Measurements from ENCODE around the gene ZHX3.
"Not testable (repeated sequence)": the region's sequence is repeated elsewhere in the genome, so short reads cannot be mapped to it uniquely, and the experiment has no call there.

The ZHX3 gene

GRCh38 chr20:41134362-41135186 lies 183.0 kb downstream of the ZHX3 start:
- Histone ChIP-seq H3K27me3 (ENCODE audit: insufficient read depth, low read depth) (no peaks in the 10 kb centered on the region), H3K4me1 (ENCODE audit: low read depth, poor library complexity, severe bottlenecking) (peaks cover 8% of the 10 kb centered on the region), H4K20me1 (ENCODE audit: insufficient read depth) (no peaks in the 10 kb centered on the region), H3K4me2 (no peak overlapping the region), H3K9ac (no peak overlapping the region), H3K36me3 (ENCODE audit: insufficient read depth) (no peaks in the 10 kb centered on the region), H2AFZ (ENCODE audit: low read depth) (no peak overlapping the region), H3K4me3 (IDR thresholded peaks at IDR 0.05; ENCODE audit: insufficient read depth, low read depth, low read length) (no peak overlapping the region), H3K79me2 (ENCODE audit: insufficient read depth, low read depth) (no peaks in the 10 kb centered on the region), H3K27ac (no peak overlapping the region)
- TF ChIP-seq CTCF (conservative IDR thresholded peaks at IDR 0.05; ENCODE audit: low read depth, low read length), result no peak

GRCh38 chr20:41133709-41134361 lies 183.7 kb downstream of the ZHX3 start:
- H3K27me3 ChIP-seq (ENCODE audit: insufficient read depth, low read depth), result no peaks in the 10 kb centered on the region
- peaks cover 8% of the 10 kb centered on the region for H3K4me1 ChIP-seq (ENCODE audit: low read depth, poor library complexity, severe bottlenecking)
- H4K20me1 ChIP-seq (ENCODE audit: insufficient read depth), result no peaks in the 10 kb centered on the region
- H3K27ac ChIP-seq, result no peak overlapping the region
- H2AFZ ChIP-seq (ENCODE audit: low read depth), result no peak overlapping the region
- no peak for TF ChIP-seq CTCF (conservative IDR thresholded peaks at IDR 0.05; ENCODE audit: low read depth, low read length)
- H3K79me2 ChIP-seq (ENCODE audit: insufficient read depth, low read depth), result no peaks in the 10 kb centered on the region
- H3K4me2 ChIP-seq, result no peak overlapping the region
- H3K4me3 ChIP-seq (IDR thresholded peaks at IDR 0.05; ENCODE audit: insufficient read depth, low read depth, low read length), result no peak overlapping the region
- H3K36me3 ChIP-seq (ENCODE audit: insufficient read depth), result no peaks in the 10 kb centered on the region
- H3K9ac ChIP-seq, result no peak overlapping the region

- H3K79me2 ChIP-seq (ENCODE audit: insufficient read depth, low read depth); H3K27me3 ChIP-seq (ENCODE audit: insufficient read depth, low read depth); H3K27ac ChIP-seq; H4K20me1 ChIP-seq (ENCODE audit: insufficient read depth); H3K4me1 ChIP-seq (ENCODE audit: low read depth, poor library complexity, severe bottlenecking); H3K36me3 ChIP-seq (ENCODE audit: insufficient read depth); H3K4me2 ChIP-seq; H3K4me3 ChIP-seq (IDR thresholded peaks at IDR 0.05; ENCODE audit: insufficient read depth, low read depth, low read length); H2AFZ ChIP-seq (ENCODE audit: low read depth); H3K9ac ChIP-seq: not testable (repeated sequence)
Observed at GRCh38 chr20:41132388-41132775, 185.1 kb downstream of the ZHX3 start.

- no peak overlapping the region for H3K9ac ChIP-seq
- no peaks in the 10 kb centered on the region for H3K79me2 ChIP-seq (ENCODE audit: insufficient read depth, low read depth)
- no peaks in the 10 kb centered on the region for H3K27me3 ChIP-seq (ENCODE audit: insufficient read depth, low read depth)
- H4K20me1 ChIP-seq (ENCODE audit: insufficient read depth), result no peaks in the 10 kb centered on the region
- H3K27ac ChIP-seq, result no peak overlapping the region
- peaks cover 8% of the 10 kb centered on the region for H3K4me1 ChIP-seq (ENCODE audit: low read depth, poor library complexity, severe bottlenecking)
- TF ChIP-seq CTCF (conservative IDR thresholded peaks at IDR 0.05; ENCODE audit: low read depth, low read length), result no peak
- no peaks in the 10 kb centered on the region for H3K36me3 ChIP-seq (ENCODE audit: insufficient read depth)
- no peak overlapping the region for H3K4me3 ChIP-seq (IDR thresholded peaks at IDR 0.05; ENCODE audit: insufficient read depth, low read depth, low read length)
- no peak overlapping the region for H2AFZ ChIP-seq (ENCODE audit: low read depth)
- no peak overlapping the region for H3K4me2 ChIP-seq
Observed at GRCh38 chr20:41131594-41132387, 185.7 kb downstream of the ZHX3 start.
